Measurements from ENCODE around the gene ZIC4. TPM values are rescaled to one million over a fixed set of nuclear protein-coding genes. Genes with fewer than 3 reads are reported as not detected.

Gene ZIC4
- total RNA-seq, 3 donors from 2014 or later: not detected

DNA sequence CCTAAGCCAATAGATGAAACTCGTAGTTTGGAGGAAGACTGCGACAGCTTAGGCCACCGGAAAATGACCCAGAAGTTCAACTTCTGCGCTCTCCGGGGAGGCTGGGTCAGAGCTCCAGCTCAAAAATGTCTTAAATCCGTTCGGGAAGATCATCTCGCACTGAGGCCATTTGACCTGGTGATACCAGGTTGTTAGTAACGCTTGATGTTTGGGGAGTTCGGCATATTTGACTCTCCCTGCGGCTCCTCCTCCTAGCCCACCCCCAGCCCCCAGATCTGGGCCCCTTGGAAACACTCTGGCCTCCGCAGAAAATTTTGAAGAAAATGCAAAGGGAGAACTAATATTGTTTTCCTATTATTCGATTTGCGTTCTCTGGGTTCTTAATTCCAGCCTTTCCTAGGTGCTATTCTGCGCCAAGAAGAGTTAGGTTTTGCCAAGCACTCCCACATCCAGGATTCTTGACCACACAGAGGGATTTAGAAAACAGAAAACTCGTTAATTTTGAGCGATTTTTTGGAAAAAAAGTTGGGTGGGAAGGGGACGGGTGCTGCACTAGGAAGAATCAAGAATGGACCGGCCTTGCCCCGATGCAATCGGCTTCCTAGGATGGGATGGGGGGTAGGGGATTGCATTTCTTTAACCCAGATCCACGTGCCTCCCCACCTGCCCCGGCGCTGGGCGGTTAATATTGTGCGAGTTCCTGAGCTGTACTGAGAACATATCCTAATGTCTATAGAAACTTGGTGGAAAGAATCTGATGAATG is 50.0 kb downstream of the ZIC4 start:
- no peak overlapping the region for H3K4me3 Mint-ChIP-seq
- H3K9me3 Mint-ChIP-seq: peaks cover 3% of the 10 kb centered on the region
- no peaks in the 10 kb centered on the region for H3K36me3 Mint-ChIP-seq (ENCODE audit: insufficient read depth)
- peaks cover 74% of the 10 kb centered on the region for H3K27me3 Mint-ChIP-seq (ENCODE audit: low read depth)
- DNase-seq: no peak
- no peak for ATAC-seq
- no peaks in the 10 kb centered on the region for H3K4me1 Mint-ChIP-seq (ENCODE audit: low read depth)

GRCh38 chr3:147355753-147356090 is 50.6 kb downstream of the ZIC4 start:
- Mint-ChIP-seq H3K27me3 (ENCODE audit: low read depth) (peaks cover 68% of the 10 kb centered on the region), H3K9me3 (peaks cover 3% of the 10 kb centered on the region), H3K36me3 (ENCODE audit: insufficient read depth) (no peaks in the 10 kb centered on the region), H3K4me1 (ENCODE audit: low read depth) (no peaks in the 10 kb centered on the region), H3K4me3 (no peak overlapping the region)
- ATAC-seq: no peak
- no peak for DNase-seq

GRCh38 chr3:147355084-147355752 is 51.1 kb downstream of the ZIC4 start:
- peaks cover 63% of the 10 kb centered on the region for H3K27me3 Mint-ChIP-seq (ENCODE audit: low read depth)
- H3K4me1 Mint-ChIP-seq (ENCODE audit: low read depth): no peaks in the 10 kb centered on the region
- H3K36me3 Mint-ChIP-seq (ENCODE audit: insufficient read depth): no peaks in the 10 kb centered on the region
- H3K9me3 Mint-ChIP-seq: peaks cover 3% of the 10 kb centered on the region
- no peak overlapping the region for H3K4me3 Mint-ChIP-seq
- no peak for ATAC-seq
- no peak for DNase-seq

- Mint-ChIP-seq H3K36me3 (ENCODE audit: insufficient read depth) (no peaks in the 10 kb centered on the region), H3K4me1 (ENCODE audit: low read depth) (no peaks in the 10 kb centered on the region), H3K27me3 (ENCODE audit: low read depth) (peaks cover 57% of the 10 kb centered on the region), H3K4me3 (no peak overlapping the region), H3K9me3 (peaks cover 3% of the 10 kb centered on the region)
- DNase-seq: no peak
- no peak for ATAC-seq
Observed at GRCh38 chr3:147354623-147355022, 51.7 kb downstream of the ZIC4 start.

- Mint-ChIP-seq H3K27me3 (ENCODE audit: low read depth) (peaks cover 25% of the 10 kb centered on the region), H3K4me1 (ENCODE audit: low read depth) (no peaks in the 10 kb centered on the region), H3K9me3 (peaks cover 3% of the 10 kb centered on the region), H3K4me3 (no peak overlapping the region), H3K36me3 (ENCODE audit: insufficient read depth) (no peaks in the 10 kb centered on the region)
- DNase-seq: no peak
- no peak for ATAC-seq
Observed at GRCh38 chr3:147351301-147351700, 55.0 kb downstream of the ZIC4 start.

GRCh38 chr3:147348976-147349375 is 57.4 kb downstream of the ZIC4 start:
- no peaks in the 10 kb centered on the region for H3K4me1 Mint-ChIP-seq (ENCODE audit: low read depth)

DNA sequence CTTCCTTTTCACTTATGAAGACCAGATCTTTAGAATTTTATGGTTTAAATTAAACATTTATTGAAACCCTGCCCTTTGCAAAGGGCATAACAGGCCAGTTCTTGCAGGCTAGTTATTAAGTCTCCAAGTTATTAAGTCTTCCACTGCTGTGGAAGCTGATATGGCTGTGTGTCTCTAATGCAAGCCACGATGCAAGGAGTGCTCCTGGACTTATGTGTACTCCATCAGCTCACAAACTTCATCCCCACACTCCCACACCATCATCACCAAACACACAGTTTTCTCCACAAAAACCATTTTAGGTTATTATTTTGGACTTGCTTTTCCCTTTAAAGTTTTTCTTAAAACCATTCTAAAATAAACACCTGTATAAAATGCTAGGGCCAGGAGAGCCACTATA is 62.4 kb downstream of the ZIC4 start:
- no peak for DNase-seq
- Mint-ChIP-seq H3K4me1 (ENCODE audit: low read depth) (no peaks in the 10 kb centered on the region), H3K36me3 (ENCODE audit: insufficient read depth) (no peaks in the 10 kb centered on the region), H3K27me3 (ENCODE audit: low read depth) (no peaks in the 10 kb centered on the region), H3K9me3 (no peaks in the 10 kb centered on the region), H3K4me3 (no peak overlapping the region)
- ATAC-seq: no peak

More at GRCh38 chr3:147348976-147349375, 57.4 kb downstream of the ZIC4 start:
- no peaks in the 10 kb centered on the region for H3K9me3 Mint-ChIP-seq
- ATAC-seq (no peak), DNase-seq (no peak)
- no peaks in the 10 kb centered on the region for H3K36me3 Mint-ChIP-seq (ENCODE audit: insufficient read depth)
- no peak overlapping the region for H3K4me3 Mint-ChIP-seq
- peaks cover 4% of the 10 kb centered on the region for H3K27me3 Mint-ChIP-seq (ENCODE audit: low read depth)

- Mint-ChIP-seq H3K9me3 (no peaks in the 10 kb centered on the region), H3K27me3 (ENCODE audit: low read depth) (no peaks in the 10 kb centered on the region), H3K4me3 (no peak overlapping the region), H3K36me3 (ENCODE audit: insufficient read depth) (no peaks in the 10 kb centered on the region), H3K4me1 (ENCODE audit: low read depth) (no peaks in the 10 kb centered on the region)
- ATAC-seq: no peak
- DNase-seq: no peak
Observed at GRCh38 chr3:147341727-147342126, 64.6 kb downstream of the ZIC4 start.

- no peak overlapping the region for H3K4me3 Mint-ChIP-seq
- no peaks in the 10 kb centered on the region for H3K4me1 Mint-ChIP-seq (ENCODE audit: low read depth)
- no peak for DNase-seq
Observed at GRCh38 chr3:147336543-147337278, 69.6 kb downstream of the ZIC4 start.

More at GRCh38 chr3:147336543-147337278, 69.6 kb downstream of the ZIC4 start:
- H3K9me3 Mint-ChIP-seq: no peaks in the 10 kb centered on the region
- no peaks in the 10 kb centered on the region for H3K27me3 Mint-ChIP-seq (ENCODE audit: low read depth)
- no peaks in the 10 kb centered on the region for H3K36me3 Mint-ChIP-seq (ENCODE audit: insufficient read depth)
- ATAC-seq: no peak

Other genes starting within 250 kb of the ZIC4 start
- not detected for gene ZIC1, start 2.8 kb upstream of the ZIC4 start, total RNA-seq

Measured in activated T-cell treated with anti-CD3 and anti-CD28 coated beads, Interleukin-2, amount 50 U/mL, for 4 hours (primary cell).